Right renal pelvis (tissue), 4 donors: ENCODE measurements around the gene KIDINS220. TPM values are rescaled to one million over a fixed set of nuclear protein-coding genes. Genes with fewer than 3 reads are reported as not detected.
A peak's percentile ranks its signal among the peaks of the same experiment; 100 is the strongest.

Source experiments
- DNase-seq, 4 donors: peaks; one replicate each; pipeline ENCODE4 v3.0.0-alpha.2; 2013; ENCODE audit warnings: low read depth in 4 of 4, low spot score in 3 of 4, missing footprints in 1 of 4
- polyA plus RNA-seq, 4 donors: library from polyadenylated mRNA; unstranded; fragments of 120-200 nt; gene quantifications; one replicate each; pipeline ENCODE4 v1.2.1, GENCODE V29; 2013; ENCODE audit not compliant: insufficient read length in 4 of 4

KIDINS220 gene
- polyA plus RNA-seq: 10 to 100 TPM; 82.1 to 99.5 (median 91.5) TPM

DNA sequence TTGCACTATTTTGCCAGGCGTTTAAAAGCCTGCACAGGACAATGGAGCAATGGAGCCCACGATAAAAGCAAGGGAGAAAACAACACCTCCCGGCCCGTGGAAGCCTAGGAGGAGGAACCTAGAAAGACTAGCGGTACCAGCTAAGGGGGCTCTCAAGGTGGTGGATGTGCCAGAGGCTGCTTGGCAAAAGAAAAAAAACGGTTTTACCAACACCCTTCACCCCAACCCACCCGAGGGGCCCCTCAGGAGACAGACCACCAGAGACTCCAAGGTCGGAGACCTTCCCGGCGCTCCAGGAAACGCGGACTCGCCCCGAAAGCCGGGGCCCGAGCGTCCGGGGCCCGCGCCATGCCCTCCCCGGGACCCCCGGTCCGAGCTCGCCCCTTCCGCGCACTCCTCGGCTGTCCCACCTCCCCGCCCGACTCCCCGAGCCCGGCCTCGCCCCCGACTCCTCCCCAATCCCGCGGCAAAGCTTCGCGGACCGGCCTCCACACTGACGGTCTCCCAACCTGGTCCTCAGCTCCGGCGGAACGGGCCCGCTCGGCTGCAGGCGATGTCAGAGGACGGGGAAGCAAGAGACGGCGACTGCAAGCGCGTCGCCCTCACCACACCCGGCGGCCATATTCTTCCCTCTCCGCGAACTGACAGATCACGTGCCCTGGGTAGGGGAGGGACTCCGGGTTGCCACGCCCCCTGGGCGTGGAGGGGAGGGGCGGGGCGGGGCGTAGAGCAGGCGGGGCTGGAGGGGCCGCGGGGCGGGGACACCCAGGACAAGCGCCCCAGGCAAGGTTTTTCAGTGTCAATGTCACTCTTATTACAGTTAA is at the start of gene KIDINS220:
KIDINS220 (minus strand) TSS at position 643 of the 824 bp plus-strand sequence. CDS start 10,520 bp downstream, outside the sequence.
- peak; percentile 76 to 82 (median 78) for DNase-seq

DNA sequence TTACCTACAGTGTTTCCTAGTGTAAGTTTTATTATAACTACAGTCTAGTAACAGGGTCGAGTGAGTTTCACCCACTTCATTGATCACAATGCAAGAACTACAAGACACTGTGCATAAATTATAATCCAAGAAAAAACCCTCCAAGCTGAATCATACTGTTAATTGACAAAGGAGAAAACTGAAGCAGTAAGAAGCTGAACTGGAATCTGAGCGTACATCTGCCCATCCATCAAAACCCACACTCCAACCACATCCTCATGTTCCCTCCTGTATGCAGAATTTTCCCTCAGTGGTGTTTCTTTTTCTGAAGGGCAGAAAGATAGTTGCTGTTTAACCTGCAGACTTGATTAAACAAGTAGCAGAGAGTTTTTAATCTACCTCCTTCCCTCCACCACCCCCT is 49.5 kb upstream of the KIDINS220 start:
- no peak for DNase-seq

DNA sequence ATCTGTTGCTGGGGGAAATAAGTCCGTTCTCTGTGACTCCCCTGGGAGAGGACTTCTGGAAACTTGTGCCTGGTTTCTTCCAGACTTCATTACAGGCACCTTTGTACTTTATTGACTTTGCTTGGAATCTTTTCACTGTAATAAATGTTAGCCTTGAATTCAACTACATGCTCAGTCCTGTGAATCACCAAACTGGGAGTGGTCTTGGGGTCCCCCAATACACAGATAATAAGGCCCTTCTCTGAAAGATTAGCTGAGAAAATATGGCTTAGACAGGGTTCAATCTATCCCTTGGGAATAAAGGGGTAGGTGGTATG is 48.7 kb upstream of the KIDINS220 start:
- no peak for DNase-seq

DNA sequence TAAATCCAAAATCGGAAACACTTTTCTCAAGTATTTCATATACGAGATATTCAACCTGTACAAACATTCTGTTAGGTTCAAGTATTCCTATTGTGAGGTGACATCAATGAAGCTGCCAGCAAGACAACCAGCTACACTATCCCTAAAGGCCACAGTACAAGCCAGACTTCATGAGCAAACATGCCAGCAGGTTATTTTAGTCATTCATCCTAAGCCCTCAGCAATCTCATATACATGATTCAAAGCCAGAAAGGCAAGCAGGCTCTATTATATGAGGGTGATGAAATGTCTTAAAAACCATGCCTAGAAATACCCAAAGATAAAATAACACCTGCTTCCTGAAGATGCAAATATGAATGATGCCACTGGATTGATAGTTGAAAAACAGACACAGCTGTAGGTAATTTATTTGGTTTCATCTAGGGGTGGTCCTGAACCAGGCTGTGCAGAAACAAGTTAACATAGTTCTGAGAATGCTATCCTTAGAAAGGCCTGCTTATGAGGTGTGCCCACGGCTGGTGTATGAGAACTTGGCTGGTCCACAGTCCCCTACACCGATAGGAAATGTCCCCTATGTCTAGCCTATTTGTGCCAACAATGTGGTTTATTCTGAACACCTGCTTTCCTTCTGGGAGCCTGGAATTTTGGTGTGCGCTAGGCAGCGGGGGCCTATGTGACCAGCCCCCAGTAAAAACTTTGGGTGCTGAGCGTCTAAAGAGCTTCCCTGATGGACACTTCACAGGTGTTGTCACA is 48.2 kb upstream of the KIDINS220 start:
- DNase-seq: no peak

DNA sequence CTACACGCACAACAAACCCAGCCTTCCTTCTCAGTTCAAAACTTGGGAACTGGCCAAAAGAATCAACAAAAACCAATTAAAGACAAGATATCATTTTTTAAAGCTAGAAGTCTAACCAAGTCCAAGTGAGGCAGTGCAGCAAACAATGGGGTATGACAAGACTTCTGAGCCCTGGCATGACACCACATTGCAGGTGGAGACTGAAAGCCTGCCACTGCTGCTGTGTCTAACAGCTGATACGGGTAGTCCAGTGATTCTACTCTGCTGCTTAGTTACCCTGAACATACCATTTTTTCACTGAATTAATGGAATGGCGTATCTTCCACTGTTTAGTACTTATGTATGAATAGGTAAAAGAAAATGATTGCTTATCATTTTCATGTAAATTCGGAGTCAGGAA is 47.4 kb upstream of the KIDINS220 start:
- no peak for DNase-seq

DNA sequence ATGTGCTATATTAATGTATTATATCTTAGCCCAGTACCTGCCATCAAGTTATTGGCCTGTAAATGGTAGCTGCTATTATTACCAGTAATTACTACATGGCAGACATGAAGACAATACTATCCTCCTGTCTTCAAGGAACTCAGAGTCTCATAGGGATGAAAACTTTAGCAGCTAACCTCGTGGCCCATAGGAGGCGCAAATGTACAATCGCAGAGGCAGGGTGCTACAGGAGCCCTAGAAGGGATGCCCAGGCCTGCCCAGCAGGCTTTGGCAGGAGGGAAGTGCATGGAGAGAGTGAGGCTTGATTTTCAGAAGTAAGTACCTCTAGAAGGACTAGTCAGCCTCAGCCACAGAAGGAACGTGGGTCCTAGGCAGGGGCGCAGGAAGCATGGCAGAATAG is 44.7 kb upstream of the KIDINS220 start:
- no peak for DNase-seq

DNA sequence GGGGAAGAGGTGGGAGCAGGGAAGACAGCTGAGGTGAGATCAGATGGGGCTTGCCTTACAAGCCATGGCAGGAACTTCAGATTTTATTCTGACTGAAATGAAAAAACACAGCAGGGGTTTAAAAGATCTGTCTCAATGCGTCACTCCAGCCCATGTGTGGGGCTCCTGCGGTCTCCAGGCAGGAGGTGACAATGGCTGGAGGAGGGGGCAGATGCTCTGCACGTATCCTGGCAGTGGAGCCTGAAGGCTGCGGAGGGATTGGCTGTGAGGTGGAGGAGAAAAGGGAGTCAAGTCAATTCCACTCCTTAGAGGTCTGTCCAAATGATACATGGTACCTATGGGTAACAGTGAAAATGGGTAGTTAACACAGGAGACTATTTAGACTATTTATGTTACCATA is 40.5 kb upstream of the KIDINS220 start:
- DNase-seq: no peak

DNA sequence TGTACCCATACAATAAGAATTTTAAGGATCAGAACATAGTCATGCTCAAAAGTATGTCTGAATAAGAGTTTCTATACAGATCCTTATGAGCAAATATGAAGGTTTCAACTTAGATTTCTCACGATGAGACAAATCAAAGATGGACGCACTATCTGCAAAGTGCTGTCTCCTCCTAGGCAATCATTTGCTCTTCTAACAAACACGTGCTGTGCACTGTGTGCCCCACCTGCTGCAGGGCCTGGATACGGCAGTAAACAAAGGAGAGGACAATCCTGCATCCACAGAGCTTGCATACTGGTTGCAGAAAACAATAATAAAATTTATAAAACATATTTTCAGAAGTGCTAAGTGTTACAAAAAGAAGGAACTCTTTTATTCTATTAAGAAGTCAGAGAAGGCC is 39.9 kb upstream of the KIDINS220 start:
- DNase-seq: no peak

DNA sequence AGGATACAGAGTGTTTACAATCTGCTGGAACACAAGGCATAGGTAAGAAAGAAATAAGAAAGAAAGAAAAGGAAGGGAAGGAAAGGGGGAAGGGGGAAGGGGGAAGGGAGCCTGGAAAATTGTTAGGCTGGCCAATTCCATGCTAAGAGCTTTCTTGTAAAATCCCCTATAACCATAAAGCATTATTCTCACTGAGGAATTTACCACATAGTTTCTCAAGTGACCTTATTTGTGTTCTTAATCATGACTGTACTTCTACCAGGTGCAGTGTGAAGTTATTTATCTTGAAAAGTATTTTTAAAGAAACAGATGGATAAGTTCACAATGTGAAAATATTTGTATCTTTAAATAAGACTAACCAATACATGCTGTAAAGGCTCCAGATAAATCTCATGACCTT is 39.2 kb upstream of the KIDINS220 start:
- no peak for DNase-seq

DNA sequence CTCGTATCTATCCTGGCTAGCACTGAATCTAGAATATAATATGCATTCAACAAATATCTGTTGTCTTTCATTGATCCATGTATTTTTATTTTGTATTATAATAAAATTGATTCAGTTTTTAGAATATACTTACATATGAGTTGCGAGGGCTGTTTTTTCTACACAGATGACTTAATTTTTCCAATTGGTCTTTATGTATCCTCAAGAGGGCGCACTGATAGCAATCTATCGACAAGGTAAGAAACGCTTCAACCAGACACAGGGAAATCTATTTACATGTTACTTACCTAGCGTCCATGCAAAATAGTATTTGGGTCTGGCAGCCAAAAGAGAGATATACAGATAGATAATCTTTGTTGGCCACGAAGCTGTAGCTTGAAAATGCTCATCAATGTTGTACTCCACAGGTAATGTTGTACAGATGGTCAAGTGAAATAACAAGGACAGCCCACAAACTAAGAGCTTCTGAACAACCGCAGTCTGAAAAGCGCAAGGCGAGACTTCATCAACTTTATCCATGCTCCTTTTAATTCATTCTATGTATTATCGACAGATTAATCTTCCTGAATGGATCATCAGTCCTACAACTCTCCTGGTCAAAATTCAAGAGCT is 35.5 kb upstream of the KIDINS220 start:
- DNase-seq: peak in 2 of 4 donors; percentile 20 to 32

DNA sequence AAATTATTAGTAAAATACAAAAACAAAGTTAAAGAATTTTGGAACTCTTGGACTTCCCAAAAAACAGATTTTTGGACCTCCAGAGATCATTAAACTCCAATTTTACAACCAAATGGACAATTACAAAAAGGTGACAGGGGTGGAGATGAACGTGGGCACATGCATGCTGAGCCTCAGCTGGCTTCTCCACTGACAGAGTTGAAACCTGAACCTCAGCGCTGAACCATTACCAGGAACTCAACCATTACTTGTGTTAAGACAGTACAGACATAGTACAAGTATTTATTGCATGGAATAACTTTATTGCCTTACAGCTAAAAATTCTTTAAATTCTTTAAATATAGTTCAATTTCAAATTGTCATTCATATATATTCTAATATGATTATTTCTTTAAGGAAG is 33.0 kb upstream of the KIDINS220 start:
- DNase-seq: no peak

DNA sequence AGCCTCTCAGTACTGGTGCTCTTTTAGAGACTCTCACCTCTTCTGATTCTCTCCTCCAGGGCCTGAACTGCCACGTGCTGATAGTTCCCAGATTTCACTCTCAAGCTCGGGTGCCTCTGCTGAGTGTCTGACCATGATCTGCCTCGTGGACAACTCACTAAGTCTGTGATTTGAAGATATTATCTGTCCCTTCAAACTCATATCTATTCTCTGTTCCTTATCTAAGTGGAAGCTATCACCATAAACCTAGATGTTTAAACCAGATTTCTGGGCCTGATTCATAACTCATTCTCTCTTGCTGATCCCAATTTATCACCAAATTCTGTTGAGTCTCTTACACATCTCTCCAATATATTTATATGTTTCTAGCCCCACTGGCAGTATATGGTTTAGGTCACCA is 29.9 kb upstream of the KIDINS220 start:
- DNase-seq: no peak

DNA sequence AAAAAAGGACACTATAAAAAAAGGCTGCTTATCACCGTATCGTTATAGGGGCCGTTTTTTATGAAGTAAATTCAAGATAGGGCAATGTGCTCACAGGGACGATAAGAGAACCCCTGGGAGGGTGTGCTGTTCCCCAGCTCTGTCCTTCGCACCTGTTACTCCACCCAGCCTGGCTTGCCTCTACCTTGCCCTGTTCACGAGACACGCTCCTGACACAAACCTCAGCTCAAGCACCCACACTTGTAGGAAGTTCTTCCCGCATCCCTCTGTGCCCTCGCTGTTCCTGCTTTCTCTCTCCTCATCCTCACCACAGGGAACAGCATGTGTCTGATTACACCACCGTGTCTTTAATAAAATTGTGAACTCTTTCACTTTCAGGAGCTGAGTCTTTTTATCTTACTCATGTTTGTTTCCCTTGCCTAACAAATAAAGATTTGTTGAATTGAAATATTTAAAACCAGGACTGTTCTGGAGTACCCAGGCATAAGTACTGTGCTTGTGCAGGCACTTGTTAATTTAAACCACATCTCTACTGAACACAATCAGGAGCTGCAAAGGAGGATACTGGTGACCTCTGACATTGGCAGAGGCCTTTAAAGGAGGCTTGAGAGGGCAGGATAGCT is 26.0 kb upstream of the KIDINS220 start:
- no peak for DNase-seq

DNA sequence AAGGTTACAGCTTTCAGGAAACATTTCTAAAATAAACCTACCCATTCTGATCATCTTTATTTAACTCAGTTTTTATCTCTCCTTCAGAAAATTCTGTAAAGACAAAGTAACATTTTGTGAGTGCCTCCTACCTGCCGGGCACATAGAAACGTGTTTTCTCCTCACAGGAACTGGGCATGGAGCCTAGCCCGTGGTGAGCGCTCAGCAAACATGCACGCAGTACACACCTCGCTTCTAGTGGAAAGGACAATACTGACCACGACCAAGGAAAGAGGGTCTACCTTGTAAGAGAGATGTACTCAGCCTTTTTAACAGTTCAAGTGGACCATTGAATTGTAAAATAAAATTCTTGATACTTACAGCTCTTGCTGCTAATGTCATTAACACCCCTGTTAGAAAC is 24.8 kb upstream of the KIDINS220 start:
- no peak for DNase-seq

DNA sequence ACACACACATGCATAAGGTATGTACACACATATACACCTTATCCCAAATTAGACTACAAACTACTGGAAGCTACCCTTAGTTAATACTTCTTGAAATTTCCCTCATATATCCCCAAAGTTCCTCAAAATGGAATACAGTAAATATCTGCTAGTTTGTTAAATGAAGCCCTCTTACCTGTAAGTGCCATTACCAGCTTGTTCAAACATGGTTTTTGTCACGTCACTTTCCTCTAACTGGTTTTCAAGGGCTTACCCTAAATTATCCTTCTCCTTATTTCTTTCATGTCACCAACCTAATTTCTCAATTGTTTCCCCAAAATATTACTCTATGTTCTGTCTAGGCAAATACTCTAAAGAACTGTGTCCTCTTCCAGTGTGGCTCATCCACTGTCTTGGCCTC is 24.4 kb upstream of the KIDINS220 start:
- no peak for DNase-seq

DNA sequence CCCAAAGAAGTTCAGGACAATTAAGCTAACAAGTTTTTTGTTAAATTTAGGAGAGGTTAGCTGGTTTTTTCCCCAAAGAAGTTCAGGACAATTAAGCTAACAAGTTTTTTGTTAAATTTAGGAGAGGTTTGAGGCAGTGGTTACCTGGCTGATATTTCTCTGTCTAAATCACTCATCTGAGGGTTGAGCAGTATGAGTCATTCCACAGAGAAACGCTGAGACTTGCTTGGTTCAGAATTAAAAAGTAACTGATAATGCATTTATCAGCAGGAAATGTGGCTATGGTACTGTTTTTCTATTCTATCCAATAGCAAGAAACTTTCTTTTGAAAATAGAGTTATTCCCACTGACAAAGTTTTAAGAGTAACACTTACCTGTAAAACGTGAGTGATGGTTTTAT is 22.8 kb upstream of the KIDINS220 start:
- DNase-seq: no peak

DNA sequence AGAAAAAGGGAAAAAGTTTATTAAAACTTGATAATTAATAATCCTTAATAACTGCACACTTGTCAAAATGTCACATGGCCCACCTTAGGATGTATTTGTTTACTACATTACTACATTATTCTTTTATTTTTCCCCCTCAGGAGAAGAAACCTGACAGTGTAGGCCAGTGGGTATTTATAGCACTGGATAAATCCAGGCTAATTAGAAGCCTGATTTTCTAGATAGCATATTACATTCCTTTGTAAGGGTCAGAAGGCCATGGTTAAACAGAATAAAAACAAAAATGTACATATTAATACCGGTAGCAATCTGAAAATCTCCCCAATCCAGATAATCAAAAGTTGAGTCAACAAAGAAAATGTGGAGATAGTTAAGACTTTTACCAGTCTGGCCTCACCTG is 21.5 kb upstream of the KIDINS220 start:
- DNase-seq: no peak

DNA sequence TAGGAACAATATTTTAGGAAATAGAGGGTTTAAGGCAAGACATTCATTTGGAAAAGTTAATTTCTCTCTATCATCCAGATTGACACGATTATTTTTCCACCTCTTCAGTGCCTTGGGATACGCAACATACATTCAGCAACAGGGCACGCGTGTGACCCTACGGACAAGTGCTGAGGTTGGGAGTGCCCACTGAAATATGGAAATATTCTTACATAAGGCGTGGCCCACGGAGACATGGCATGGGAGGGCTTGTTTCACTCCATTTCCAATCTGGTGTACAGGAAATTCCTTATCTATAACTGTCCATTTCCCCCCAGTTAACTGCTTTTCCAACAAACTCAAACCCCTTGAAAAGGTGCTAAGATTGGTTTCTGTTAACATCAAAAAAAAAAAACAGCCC is 20.9 kb upstream of the KIDINS220 start:
- DNase-seq: no peak

DNA sequence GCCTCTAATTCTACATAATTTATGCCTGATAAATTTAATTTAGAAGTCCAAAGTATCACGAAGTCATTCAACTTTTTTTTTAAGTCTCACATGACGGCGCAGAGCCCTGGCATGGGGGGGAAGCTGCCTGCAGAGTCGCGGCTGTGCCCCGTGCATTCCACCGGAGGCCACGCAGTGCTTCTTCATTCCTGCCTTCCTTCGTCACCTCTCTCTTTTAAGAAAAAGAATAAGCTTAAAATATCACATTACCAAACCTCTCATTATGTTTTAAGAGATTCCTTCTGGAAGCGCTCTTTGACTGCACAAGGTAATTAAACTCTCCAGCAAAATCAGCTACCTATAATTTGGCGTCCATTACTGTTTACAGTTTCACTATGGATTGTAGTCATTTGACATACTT is 20.3 kb upstream of the KIDINS220 start:
- DNase-seq: no peak

DNA sequence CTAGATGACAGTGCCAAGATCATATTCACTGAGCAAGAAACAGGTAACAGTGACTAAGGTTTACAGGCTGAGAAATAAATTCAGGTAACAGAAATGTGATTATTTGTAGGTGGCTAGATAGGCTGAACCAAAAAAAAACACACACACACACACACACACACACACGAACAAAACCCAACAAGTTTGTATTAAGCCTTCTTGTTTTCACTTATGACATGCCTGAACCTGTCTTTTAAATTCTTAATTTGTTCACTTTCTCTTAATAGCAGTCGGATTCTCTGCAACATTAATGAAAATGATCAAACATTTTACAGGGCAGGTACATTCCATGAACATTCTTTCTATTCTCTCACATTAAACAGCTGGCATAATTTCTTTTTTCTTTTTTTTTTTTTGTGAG is 18.8 kb upstream of the KIDINS220 start:
- no peak for DNase-seq

DNA sequence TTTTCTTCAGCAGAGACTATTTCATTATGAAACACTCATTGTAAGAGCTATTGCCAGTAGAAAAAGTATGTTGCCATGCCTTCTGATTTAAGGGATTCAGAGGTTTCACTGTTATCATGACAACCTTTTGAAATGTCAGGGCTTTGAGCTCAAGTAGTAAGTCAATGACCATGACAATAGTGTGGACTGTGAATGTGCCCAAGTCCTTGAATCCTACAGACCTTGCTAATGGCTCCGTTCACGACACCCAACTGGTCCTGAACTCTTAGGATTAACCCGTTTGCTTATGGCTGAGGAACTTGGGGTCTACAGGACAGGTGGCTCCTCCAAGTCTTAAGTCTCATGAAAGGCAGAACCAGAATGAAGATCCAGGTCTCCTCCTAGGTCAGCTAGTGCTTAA is 17.6 kb upstream of the KIDINS220 start:
- no peak for DNase-seq
